SH-SY5Y (cell line): ENCODE measurements around the gene PPP1R15B.

Experiments used
- GATA2 ChIP-seq: IDR thresholded peaks from 2 replicates; pipeline ENCODE4 v1.6.1; 2011; ENCODE audit warnings: mild to moderate bottlenecking, low read depth, low read length
- GATA3 ChIP-seq: IDR thresholded peaks from 2 replicates; pipeline ENCODE4 v1.6.1; 2011; ENCODE audit warnings: low read depth, mild to moderate bottlenecking, low read length, moderate library complexity

DNA sequence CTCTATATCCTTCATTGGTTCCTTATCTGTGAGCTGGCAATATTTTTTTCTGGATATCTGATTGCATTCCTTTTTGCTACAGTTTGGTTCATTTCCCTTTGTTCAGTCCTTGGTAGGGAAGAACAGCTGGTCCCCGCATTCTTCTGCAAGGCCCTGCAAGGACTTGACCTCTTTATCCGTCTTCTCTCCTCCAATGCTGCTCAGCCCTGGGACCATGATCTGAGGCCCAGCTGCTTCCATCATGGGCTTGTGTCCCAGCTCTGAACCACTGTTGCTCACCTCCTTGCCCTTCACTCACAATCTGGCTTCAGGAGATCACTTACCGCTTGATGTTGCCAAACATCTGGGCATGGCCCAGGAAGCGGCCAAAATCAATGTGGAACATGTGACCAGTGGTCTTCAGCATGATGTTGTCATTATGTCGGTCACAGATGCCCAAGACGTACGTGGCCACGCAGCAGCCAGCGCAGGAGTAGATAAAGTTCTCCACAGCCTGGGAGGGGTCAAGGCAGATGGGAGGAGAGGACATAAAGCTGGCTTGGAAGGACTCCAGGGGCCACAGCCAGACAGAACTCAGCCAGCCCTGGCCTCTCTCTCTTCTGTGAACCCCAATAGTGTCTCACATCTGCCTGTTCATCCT lies 22.6 kb upstream of the PPP1R15B start:
- TF ChIP-seq GATA2 (no peak), GATA3 (no peak)
